Transverse colon (tissue), 3 donors: ENCODE data around the gene OR52W1.

ENCODE experiments used
- EP300 ChIP-seq: sonication (generic); formaldehyde crosslinking; IDR thresholded peaks from one replicate; pipeline ENCODE4 v1.6.1; 2017; ENCODE audit warnings: antibody characterized with exemption, low read depth
- POLR2A ChIP-seq: fragments of 450-650 bp; IDR thresholded peaks from one replicate; pipeline ENCODE4 v1.6.1; 2016; ENCODE audit warnings: antibody characterized with exemption, mild to moderate bottlenecking, moderate library complexity
- TF ChIP-seq, protein P1 (sequence below), 5 experiments: fragments of 200-600 bp in 3 of 5; fragments of 450-650 bp in 2 of 5; sonication (generic) in 3 of 5; IDR thresholded peaks; 1 replicate in 2 of 5; 2 replicates in 3 of 5; pipeline ENCODE4 v1.5.1; 2016 to 2017; ENCODE audit warnings: antibody characterized with exemption in 5 of 5, inconsistent platforms in 3 of 5, mild to moderate bottlenecking in 2 of 5, moderate library complexity in 1 of 5

DNA sequence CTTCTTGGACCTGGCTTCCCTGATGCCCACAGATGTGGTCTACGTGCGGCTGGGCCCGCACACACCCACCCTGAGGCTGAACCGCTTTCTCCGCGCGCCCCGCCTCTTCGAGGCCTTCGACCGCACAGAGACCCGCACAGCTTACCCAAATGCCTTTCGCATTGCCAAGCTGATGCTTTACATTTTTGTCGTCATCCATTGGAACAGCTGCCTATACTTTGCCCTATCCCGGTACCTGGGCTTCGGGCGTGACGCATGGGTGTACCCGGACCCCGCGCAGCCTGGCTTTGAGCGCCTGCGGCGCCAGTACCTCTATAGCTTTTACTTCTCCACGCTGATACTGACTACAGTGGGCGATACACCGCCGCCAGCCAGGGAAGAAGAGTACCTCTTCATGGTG is 41.1 kb downstream of the OR52W1 start:
- TF ChIP-seq, protein P1, sequence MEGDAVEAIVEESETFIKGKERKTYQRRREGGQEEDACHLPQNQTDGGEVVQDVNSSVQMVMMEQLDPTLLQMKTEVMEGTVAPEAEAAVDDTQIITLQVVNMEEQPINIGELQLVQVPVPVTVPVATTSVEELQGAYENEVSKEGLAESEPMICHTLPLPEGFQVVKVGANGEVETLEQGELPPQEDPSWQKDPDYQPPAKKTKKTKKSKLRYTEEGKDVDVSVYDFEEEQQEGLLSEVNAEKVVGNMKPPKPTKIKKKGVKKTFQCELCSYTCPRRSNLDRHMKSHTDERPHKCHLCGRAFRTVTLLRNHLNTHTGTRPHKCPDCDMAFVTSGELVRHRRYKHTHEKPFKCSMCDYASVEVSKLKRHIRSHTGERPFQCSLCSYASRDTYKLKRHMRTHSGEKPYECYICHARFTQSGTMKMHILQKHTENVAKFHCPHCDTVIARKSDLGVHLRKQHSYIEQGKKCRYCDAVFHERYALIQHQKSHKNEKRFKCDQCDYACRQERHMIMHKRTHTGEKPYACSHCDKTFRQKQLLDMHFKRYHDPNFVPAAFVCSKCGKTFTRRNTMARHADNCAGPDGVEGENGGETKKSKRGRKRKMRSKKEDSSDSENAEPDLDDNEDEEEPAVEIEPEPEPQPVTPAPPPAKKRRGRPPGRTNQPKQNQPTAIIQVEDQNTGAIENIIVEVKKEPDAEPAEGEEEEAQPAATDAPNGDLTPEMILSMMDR (IDR thresholded peaks at IDR 0.05): no peak
- TF ChIP-seq EP300 (no peak), POLR2A (no peak)
